ENCODE data around the gene ASIC4. TPM values are rescaled to one million over a fixed set of nuclear protein-coding genes. Genes with fewer than 3 reads are reported as not detected.

ASIC4 gene
- polyA plus RNA-seq, 1 experiment: 0.09 TPM

DNA sequence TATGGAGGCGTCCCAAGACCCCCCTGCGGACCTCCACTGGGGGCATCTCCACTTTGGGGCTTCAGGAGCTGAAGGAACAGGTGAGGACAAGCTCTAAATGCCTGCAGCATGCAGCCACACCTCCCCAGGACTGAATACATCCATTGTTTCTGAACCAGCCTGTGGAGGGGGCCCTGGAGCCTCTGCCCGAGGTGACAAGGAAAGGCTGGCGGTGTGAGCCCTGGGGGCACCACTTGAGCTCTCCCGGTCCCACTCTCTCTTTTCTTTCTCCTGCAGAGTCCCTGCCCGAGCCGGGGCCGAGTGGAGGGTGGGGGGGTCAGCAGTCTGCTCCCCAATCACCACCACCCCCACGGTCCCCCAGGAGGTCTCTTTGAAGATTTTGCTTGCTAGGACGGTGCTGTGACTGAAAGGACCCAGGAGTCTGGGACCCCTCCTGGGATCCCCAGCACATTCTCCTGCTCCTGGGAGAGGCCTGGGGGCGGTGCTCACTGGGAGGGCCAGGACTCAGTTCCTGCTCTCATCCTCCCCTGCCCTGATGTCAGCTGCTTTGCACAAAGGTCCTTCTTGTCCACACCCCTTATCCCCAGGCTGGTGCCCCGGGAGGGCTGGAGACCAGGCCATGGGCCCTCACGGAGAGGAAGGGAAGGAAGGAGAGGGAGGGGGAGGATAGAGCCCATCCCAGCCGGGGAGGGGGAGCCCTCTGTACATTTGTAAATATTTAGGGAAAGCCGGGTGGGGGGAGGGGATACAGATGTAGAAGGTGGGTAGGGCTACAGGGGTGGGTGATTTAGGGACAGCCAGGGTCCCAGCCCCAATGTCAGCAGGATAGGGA lies 23.6 kb downstream of the ASIC4 start:
- H3K27me3 ChIP-seq (ENCODE audit: control insufficient read depth, insufficient read depth, low read length): no peaks in the 10 kb centered on the region
- no peak overlapping the region for H3K4me3 ChIP-seq (ENCODE audit: low read depth, low read length)
- peaks cover 28% of the 10 kb centered on the region for H3K36me3 ChIP-seq (ENCODE audit: control insufficient read depth, insufficient read depth, low read length)
- TF ChIP-seq, protein P1, sequence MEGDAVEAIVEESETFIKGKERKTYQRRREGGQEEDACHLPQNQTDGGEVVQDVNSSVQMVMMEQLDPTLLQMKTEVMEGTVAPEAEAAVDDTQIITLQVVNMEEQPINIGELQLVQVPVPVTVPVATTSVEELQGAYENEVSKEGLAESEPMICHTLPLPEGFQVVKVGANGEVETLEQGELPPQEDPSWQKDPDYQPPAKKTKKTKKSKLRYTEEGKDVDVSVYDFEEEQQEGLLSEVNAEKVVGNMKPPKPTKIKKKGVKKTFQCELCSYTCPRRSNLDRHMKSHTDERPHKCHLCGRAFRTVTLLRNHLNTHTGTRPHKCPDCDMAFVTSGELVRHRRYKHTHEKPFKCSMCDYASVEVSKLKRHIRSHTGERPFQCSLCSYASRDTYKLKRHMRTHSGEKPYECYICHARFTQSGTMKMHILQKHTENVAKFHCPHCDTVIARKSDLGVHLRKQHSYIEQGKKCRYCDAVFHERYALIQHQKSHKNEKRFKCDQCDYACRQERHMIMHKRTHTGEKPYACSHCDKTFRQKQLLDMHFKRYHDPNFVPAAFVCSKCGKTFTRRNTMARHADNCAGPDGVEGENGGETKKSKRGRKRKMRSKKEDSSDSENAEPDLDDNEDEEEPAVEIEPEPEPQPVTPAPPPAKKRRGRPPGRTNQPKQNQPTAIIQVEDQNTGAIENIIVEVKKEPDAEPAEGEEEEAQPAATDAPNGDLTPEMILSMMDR (IDR thresholded peaks at IDR 0.05; ENCODE audit: insufficient read depth, low read depth, low read length): no peak; the same call in 1 of the 2 replicates
- ChIA-PET CTCF (interaction anchor here (0.6 to 35.2 kb wide), 8 partner anchors 27 to 152 kb away, joined by 3 to 872 read pairs (median 7); partner anchors contain the start of genes ASIC4 and GMPPA), POLR2A (no interaction called here)
- DNase-seq (ENCODE audit: low read depth): no peak

GRCh38 chr2:219538504-219538951 lies 24.2 kb downstream of the ASIC4 start:
- H3K4me3 ChIP-seq (ENCODE audit: low read depth, low read length): no peak overlapping the region
- TF ChIP-seq, protein P1 (IDR thresholded peaks at IDR 0.05; ENCODE audit: insufficient read depth, low read depth, low read length): no peak
- POLR2A ChIA-PET: no interaction called here
- H3K27me3 ChIP-seq (ENCODE audit: control insufficient read depth, insufficient read depth, low read length): no peaks in the 10 kb centered on the region
- no peak for DNase-seq (ENCODE audit: low read depth)
- CTCF ChIA-PET: interaction anchor here (1.1 to 35.2 kb wide), 6 partner anchors 28 to 151 kb away, joined by 3 to 872 read pairs (median 10); partner anchors contain the start of genes ASIC4 and GMPPA
- peaks cover 28% of the 10 kb centered on the region for H3K36me3 ChIP-seq (ENCODE audit: control insufficient read depth, insufficient read depth, low read length)

GRCh38 chr2:219538956-219539788 lies 24.9 kb downstream of the ASIC4 start:
- Histone ChIP-seq H3K36me3 (ENCODE audit: control insufficient read depth, insufficient read depth, low read length) (peaks cover 28% of the 10 kb centered on the region), H3K4me3 (ENCODE audit: low read depth, low read length) (no peak overlapping the region), H3K27me3 (ENCODE audit: control insufficient read depth, insufficient read depth, low read length) (no peaks in the 10 kb centered on the region)
- TF ChIP-seq, protein P1 (IDR thresholded peaks at IDR 0.05; ENCODE audit: insufficient read depth, low read depth, low read length): no peak
- ChIA-PET POLR2A (no interaction called here), CTCF (interaction anchor here (0.7 to 35.2 kb wide), 8 partner anchors 12 to 151 kb away, joined by 3 to 872 read pairs (median 10); partner anchors contain the start of genes ASIC4 and GMPPA)
- no peak for DNase-seq (ENCODE audit: low read depth)

GRCh38 chr2:219539926-219540678 lies 25.8 kb downstream of the ASIC4 start:
- TF ChIP-seq, protein P1 (IDR thresholded peaks at IDR 0.05; ENCODE audit: insufficient read depth, low read depth, low read length): no peak

More at GRCh38 chr2:219539926-219540678, 25.8 kb downstream of the ASIC4 start:
- CTCF ChIA-PET: interaction anchor here (0.7 to 35.2 kb wide), 10 partner anchors 11 to 150 kb away, joined by 3 to 872 read pairs (median 10); partner anchors contain the start of genes ASIC4 and GMPPA
- no peak overlapping the region for H3K4me3 ChIP-seq (ENCODE audit: low read depth, low read length)
- H3K36me3 ChIP-seq (ENCODE audit: control insufficient read depth, insufficient read depth, low read length): peaks cover 28% of the 10 kb centered on the region
- POLR2A ChIA-PET: no interaction called here
- no peak for DNase-seq (ENCODE audit: low read depth)
- H3K27me3 ChIP-seq (ENCODE audit: control insufficient read depth, insufficient read depth, low read length): no peaks in the 10 kb centered on the region

Data from BJ (cell line).